Pancreas (tissue), 10 donors: ENCODE measurements around the gene ZNF212. TPM values are rescaled to one million over a fixed set of nuclear protein-coding genes. Genes with fewer than 3 reads are reported as not detected.

Experiments used
- ATAC-seq, 4 donors: fragments of 200-7000 bp; cut with Tn5 transposase; one replicate each; pipeline versions ENCODE4 v1.8.0 to v1.9.1; 2020; ENCODE audit warnings: mild to moderate bottlenecking in 4 of 4, moderate library complexity in 4 of 4
- DNase-seq, 6 donors: peaks; one replicate each; pipeline ENCODE4 v3.0.0-alpha.2; 2020
- FAIRE-seq: peaks from 2 replicates; lab custom pipeline; 2012; peaks lifted over from hg19 to GRCh38; lab: Jason Lieb, UNC
- H3K27ac ChIP-seq, 4 donors: fragments of 200-600 bp; sonication (generic); 1 replicate in 3 of 4; 2 replicates in 1 of 4; pipeline versions ENCODE4 v1.5.0 to v1.8.0; 2020
- H3K27me3 ChIP-seq, 4 donors: fragments of 200-600 bp; one replicate each; pipeline ENCODE4 v1.8.0; 2021
- H3K36me3 ChIP-seq, 3 donors: fragments of 200-600 bp; sonication (generic) in 1 of 3; one replicate each; pipeline versions ENCODE4 v1.5.0 to v1.8.0; 2020 to 2021
- H3K4me1 ChIP-seq, 3 donors: fragments of 200-600 bp; one replicate each; pipeline ENCODE4 v1.8.0; 2021
- H3K4me3 ChIP-seq, 4 donors: fragments of 200-600 bp; sonication (generic) in 2 of 4; one replicate each; pipeline versions ENCODE4 v1.5.0 to v1.8.0; 2020 to 2021
- H3K9me3 ChIP-seq, 4 donors: fragments of 200-600 bp; one replicate each; pipeline ENCODE4 v1.8.0; 2021
- CTCF ChIP-seq, 4 donors: fragments of 200-600 bp; sonication (generic) in 3 of 4; IDR thresholded peaks; one replicate each; pipeline versions ENCODE4 v1.5.0 to v1.8.0; 2021; ENCODE audit warnings: antibody characterized with exemption in 4 of 4
- WGBS, 2 donors: extraction: QIAGEN DNeasy Blood & Tissue Kit; methylation state at CpG; one replicate each; pipeline ENCODE4 v1.1.7; 2013; 5-methylcytosine and 5-hydroxymethylcytosine counted together
- intact Hi-C, 3 donors: fragments of 100-400 bp; cut with DNase I; formaldehyde crosslinking; loops; one replicate each; pipeline versions ENCODE4 v1.11.1 to v1.14.2; 2022
- polyA plus RNA-seq, 2 donors: library from polyadenylated mRNA; stranded (reverse); fragments of 200-250 nt; gene quantifications; one replicate each; pipeline ENCODE4 v1.2.3, GENCODE V29; 2013
- total RNA-seq, 6 donors: library from RNA; stranded (reverse); fragmentation: NEBNext Ultra II Directional in 4 of 6; extraction: Animal tissue kit (Norgen Biotek cat#: 25700) in 4 of 6; gene quantifications; one replicate each; pipeline versions ENCODE4 v1.2.1 to v1.2.4, GENCODE V29; 2021 to 2023
- donor health status: healthy with polysubstance abuse.
- donor health status: DM: no; HTN: no; CAD: no; lungs with moderate emphysema.
- donor health status: DM: no; HTN: no; CAD: no.
- donor health status: control.
- donor health status: control.
- donor health status: Bipolar disorder and iron deficiency.
- donor health status: DM: yes; HTN: yes; CAD: no.
- donor health status: DM: no; HTN: no; CAD: no.
- donor health status: DM: no; HTN: no; CAD: no.
- donor health status: DM: yes; HTN: yes; CAD: no.

Gene ZNF212
- total and polyA plus RNA-seq, 8 donors = 3.7 to 13.7 (median 5.5) TPM

GRCh38 chr7:149304006-149304405, 64.6 kb downstream of the ZNF212 start:
- 83 to 87% methylated on average over 7 of the region's 7 CpGs for WGBS, 2 donors
- intact Hi-C loops = no loop called here
- ATAC-seq (no peak), DNase-seq (no peak), FAIRE-seq (no peak)
- Histone ChIP-seq H3K9me3 (no peaks in the 10 kb centered on the region), H3K27ac (no peak overlapping the region), H3K4me1 (no peaks in the 10 kb centered on the region), H3K4me3 (no peak overlapping the region), H3K27me3 (no peaks in the 10 kb centered on the region), H3K36me3 (no peaks in the 10 kb centered on the region)
- no peak for TF ChIP-seq CTCF (IDR thresholded peaks at IDR 0.05)

Other genes with a start within 250 kb of the ZNF212 start
- gene PDIA4, start 211.1 kb upstream of the ZNF212 start, total RNA-seq = 100 to 1,000 TPM in 2 of 6 donors, 10 to 100 TPM in 4; 54.2 to 185 (median 86.7) TPM
- gene PDIA4, start 211.1 kb upstream of the ZNF212 start, polyA plus RNA-seq = 10 to 100 TPM; 35.6 to 52.1 TPM
- gene ZNF786, start 148.9 kb upstream of the ZNF212 start, total RNA-seq = 1 to 10 TPM; 1.8 to 4.4 (median 2.5) TPM
- gene ZNF786, start 148.9 kb upstream of the ZNF212 start, polyA plus RNA-seq = 1 to 10 TPM; 3.3 to 3.7 TPM
- gene ZNF425, start 113.3 kb upstream of the ZNF212 start, total RNA-seq = 1 to 10 TPM in 2 of 6 donors, under 1 TPM in 4; 0.52 to 1.4 (median 0.95) TPM
- 1 to 10 TPM; 1.1 to 1.5 TPM for gene ZNF425, start 113.3 kb upstream of the ZNF212 start, polyA plus RNA-seq
- 1 to 10 TPM; 5.0 to 8.0 (median 5.9) TPM for gene ZNF398, start 92.2 kb upstream of the ZNF212 start, total RNA-seq
- gene ZNF398, start 92.2 kb upstream of the ZNF212 start, polyA plus RNA-seq = 1 to 10 TPM; 2.4 to 2.8 TPM
- gene ZNF282, start 44.1 kb upstream of the ZNF212 start, total RNA-seq = 10 to 100 TPM; 12.1 to 19.4 (median 15.2) TPM
- gene ZNF282, start 44.1 kb upstream of the ZNF212 start, polyA plus RNA-seq = 10 to 100 TPM; 12.9 to 14.5 TPM
- 1 to 10 TPM; 4.7 to 9.9 (median 5.9) TPM for gene ZNF783, start 22.5 kb downstream of the ZNF212 start, total RNA-seq
- gene ZNF783, start 22.5 kb downstream of the ZNF212 start, polyA plus RNA-seq = 10 to 100 TPM in 1 of 2 donors, 1 to 10 TPM in 1; 9.8 to 11.2 TPM
- gene ZNF777, start 221.4 kb downstream of the ZNF212 start, total RNA-seq = 1 to 10 TPM; 4.0 to 8.0 (median 6.1) TPM
- 1 to 10 TPM; 5.3 to 7.3 TPM for gene ZNF777, start 221.4 kb downstream of the ZNF212 start, polyA plus RNA-seq